Neuronal stem cell (in vitro differentiated cells): ENCODE data around the gene HMCN1.
A peak's percentile ranks its signal among the peaks of the same experiment; 100 is the strongest.

Source experiments
- DNase-seq: peaks from one replicate; pipeline ENCODE4 v3.0.0-alpha.2; 2013; ENCODE audit warnings: low spot score
- H2AFZ ChIP-seq: one replicate; pipeline ENCODE4 v1.6.1; 2013; ENCODE audit warnings: mild to moderate bottlenecking, low read length, inconsistent platforms
- H2AK5ac ChIP-seq: 2 replicates; pipeline ENCODE4 v1.6.1; 2013; ENCODE audit warnings: low read depth, mild to moderate bottlenecking, inconsistent platforms, low read length, moderate library complexity, mixed read lengths
- H2BK120ac ChIP-seq: 2 replicates; pipeline ENCODE4 v1.6.1; 2013; ENCODE audit warnings: low read depth, mild to moderate bottlenecking, inconsistent platforms, low read length, moderate library complexity, mixed read lengths
- H2BK12ac ChIP-seq: one replicate; pipeline ENCODE4 v1.6.1; 2013; ENCODE audit warnings: low read length, inconsistent platforms
- H2BK15ac ChIP-seq: 2 replicates; pipeline ENCODE4 v1.6.1; 2013; ENCODE audit warnings: mild to moderate bottlenecking, low read length, inconsistent platforms, mixed read lengths
- H2BK5ac ChIP-seq: one replicate; pipeline ENCODE4 v1.6.1; 2013; ENCODE audit warnings: inconsistent platforms, mild to moderate bottlenecking, low read length, moderate library complexity
- H3K14ac ChIP-seq: one replicate; pipeline ENCODE4 v1.6.1; 2013; ENCODE audit warnings: low read length, inconsistent platforms
- H3K18ac ChIP-seq: 2 replicates; pipeline ENCODE4 v1.6.1; 2013; ENCODE audit warnings: low read length, inconsistent platforms
- H3K23ac ChIP-seq: 2 replicates; pipeline ENCODE4 v1.6.1; 2013; ENCODE audit warnings: low read depth, mild to moderate bottlenecking, mixed read lengths, low read length, inconsistent platforms; ENCODE audit not compliant: poor library complexity
- H3K27ac ChIP-seq: replicated peaks from 3 replicates; pipeline ENCODE4 v1.5.1; 2013; ENCODE audit warnings: low read length, inconsistent platforms
- H3K27me3 ChIP-seq, 3 experiments: 2 replicates each; pipeline ENCODE4 v1.6.1; 2013; ENCODE audit warnings: low read length in 3 of 3, mild to moderate bottlenecking in 2 of 3, inconsistent platforms in 1 of 3, low read depth in 1 of 3, mixed read lengths in 1 of 3, moderate library complexity in 1 of 3; ENCODE audit not compliant: control insufficient read depth in 3 of 3, insufficient read depth in 3 of 3
- H3K36me3 ChIP-seq, 2 donors: replicated peaks in 1 of 2; 2 replicates each; pipeline ENCODE4 v1.6.1; 2013; ENCODE audit warnings: low read length in 2 of 2; ENCODE audit not compliant: control insufficient read depth in 2 of 2, insufficient read depth in 2 of 2
- H3K4ac ChIP-seq: 2 replicates; pipeline ENCODE4 v1.6.1; 2013; ENCODE audit warnings: inconsistent platforms, mild to moderate bottlenecking, low read length, moderate library complexity
- H3K4me1 ChIP-seq, 2 donors: 1 replicate in 1 of 2; 2 replicates in 1 of 2; pipeline ENCODE4 v1.6.1; 2013; ENCODE audit warnings: low read length in 2 of 2, low read depth in 1 of 2; ENCODE audit not compliant: control insufficient read depth in 2 of 2, insufficient read depth in 1 of 2
- H3K4me2 ChIP-seq: one replicate; pipeline ENCODE4 v1.6.1; 2013; ENCODE audit warnings: mild to moderate bottlenecking, low read length, inconsistent platforms; ENCODE audit not compliant: insufficient read depth, poor library complexity, severe bottlenecking
- H3K4me3 ChIP-seq, 2 donors: 2 replicates each; pipeline ENCODE4 v1.5.1; 2013; ENCODE audit warnings: low read length in 2 of 2, mild to moderate bottlenecking in 2 of 2, inconsistent platforms in 1 of 2, moderate library complexity in 1 of 2
- H3K79me1 ChIP-seq: one replicate; pipeline ENCODE4 v1.6.1; 2013; ENCODE audit warnings: low read depth, mild to moderate bottlenecking, inconsistent platforms, low read length, moderate library complexity
- H3K9ac ChIP-seq: one replicate; pipeline ENCODE4 v1.6.1; 2013; ENCODE audit warnings: mild to moderate bottlenecking, low read depth, low read length, inconsistent platforms; ENCODE audit not compliant: poor library complexity
- H3K9me3 ChIP-seq, 2 donors: replicated peaks in 1 of 2; 2 replicates each; pipeline versions ENCODE3 to v1.6.1; 2013; ENCODE audit warnings: low read length in 2 of 2, mild to moderate bottlenecking in 2 of 2, inconsistent platforms in 1 of 2, low read depth in 1 of 2, mixed read lengths in 1 of 2, moderate library complexity in 1 of 2; ENCODE audit not compliant: control insufficient read depth in 2 of 2, insufficient read depth in 1 of 2
- H4K8ac ChIP-seq: one replicate; pipeline ENCODE4 v1.6.1; 2013; ENCODE audit warnings: low read depth, mild to moderate bottlenecking, inconsistent platforms, low read length, moderate library complexity
- H4K91ac ChIP-seq: one replicate; pipeline ENCODE4 v1.6.1; 2013; ENCODE audit warnings: low read length, low read depth, mild to moderate bottlenecking, inconsistent platforms; ENCODE audit not compliant: poor library complexity
- WGBS, 2 donors: extraction: QIAGEN DNeasy Blood & Tissue Kit; methylation state at CpG; one replicate each; pipeline ENCODE4 v1.1.7; 2013; ENCODE audit warnings: missing lambda C conversion rate in 2 of 2, mixed read lengths in 1 of 2; ENCODE audit not compliant: insufficient read length in 2 of 2, insufficient replicate concordance in 1 of 2; ENCODE audit errors: extremely low coverage in 2 of 2; 5-methylcytosine and 5-hydroxymethylcytosine counted together

HMCN1 gene

DNA sequence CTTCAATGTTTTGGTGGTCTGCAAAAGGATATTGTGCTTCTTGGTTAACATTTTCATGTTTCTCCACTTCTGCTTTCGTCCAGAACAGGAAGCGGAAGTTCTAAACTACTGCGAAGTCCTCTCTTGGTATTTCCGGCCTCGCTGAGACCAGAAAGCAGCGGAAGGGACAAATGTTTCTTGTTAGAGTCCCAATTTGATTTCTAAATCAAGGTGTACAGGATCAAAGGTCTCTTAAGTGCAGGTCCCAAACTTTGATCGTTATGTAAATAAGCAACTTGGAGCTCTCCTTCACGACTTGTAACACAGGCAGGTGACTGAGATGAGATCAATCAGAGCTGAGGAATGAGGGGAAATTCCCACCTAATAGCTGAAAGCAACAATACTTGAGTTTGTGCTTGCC is 40.1 kb upstream of the HMCN1 start:
- WGBS, 2 donors = no CpG with 5 or more reads among the region's 8 CpGs
- Histone ChIP-seq H4K8ac (no peak overlapping the region), H2BK12ac (no peak overlapping the region), H2AFZ (no peak overlapping the region), H2AK5ac (no peak overlapping the region), H2BK5ac (no peak overlapping the region), H3K27ac (no peak overlapping the region), H3K9ac (no peak overlapping the region), H2BK120ac (no peak overlapping the region), H3K4ac (no peak overlapping the region), H3K4me1 (no peaks in the 10 kb centered on the region), H3K4me3 (no peak overlapping the region), H3K9me3 (no peaks in the 10 kb centered on the region), H3K18ac (no peak overlapping the region), H3K36me3 (no peaks in the 10 kb centered on the region), H3K27me3 (no peaks in the 10 kb centered on the region), H3K4me2 (no peak overlapping the region), H2BK15ac (no peak overlapping the region), H3K79me1 (no peaks in the 10 kb centered on the region), H3K14ac (no peak overlapping the region), H3K23ac (no peak overlapping the region), H4K91ac (no peak overlapping the region)
- DNase-seq = no peak

DNA sequence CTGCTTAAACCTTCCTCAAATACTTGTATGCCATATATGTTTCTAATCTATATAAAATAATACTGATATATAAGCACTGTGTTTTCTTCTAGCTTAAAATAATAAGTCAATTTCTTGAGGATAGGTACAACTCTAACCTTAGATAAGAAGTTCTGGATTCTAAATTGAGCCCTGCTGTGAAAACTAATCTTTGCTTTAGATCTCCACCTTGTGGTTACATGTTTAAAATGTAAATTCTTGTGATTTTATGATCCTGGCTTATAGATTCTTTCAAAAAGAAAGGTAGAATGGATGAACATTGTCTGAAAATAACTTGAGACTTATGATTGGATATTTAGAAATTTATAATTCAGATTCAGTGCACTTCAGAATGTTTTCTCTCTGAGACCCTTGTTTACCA is 38.9 kb upstream of the HMCN1 start:
- no peak for DNase-seq
- Histone ChIP-seq H2BK15ac (no peak overlapping the region), H3K9me3 (no peaks in the 10 kb centered on the region), H2BK5ac (no peak overlapping the region), H3K4ac (no peak overlapping the region), H3K18ac (no peak overlapping the region), H4K8ac (no peak overlapping the region), H3K36me3 (no peaks in the 10 kb centered on the region), H3K79me1 (no peaks in the 10 kb centered on the region), H3K14ac (no peak overlapping the region), H3K4me3 (no peak overlapping the region), H3K27ac (no peak overlapping the region), H3K27me3 (no peaks in the 10 kb centered on the region), H3K4me1 (no peaks in the 10 kb centered on the region), H3K9ac (no peak overlapping the region), H4K91ac (no peak overlapping the region), H2AK5ac (no peak overlapping the region), H2BK12ac (no peak overlapping the region), H2BK120ac (no peak overlapping the region), H3K4me2 (no peak overlapping the region), H3K23ac (no peak overlapping the region), H2AFZ (no peak overlapping the region)

DNA sequence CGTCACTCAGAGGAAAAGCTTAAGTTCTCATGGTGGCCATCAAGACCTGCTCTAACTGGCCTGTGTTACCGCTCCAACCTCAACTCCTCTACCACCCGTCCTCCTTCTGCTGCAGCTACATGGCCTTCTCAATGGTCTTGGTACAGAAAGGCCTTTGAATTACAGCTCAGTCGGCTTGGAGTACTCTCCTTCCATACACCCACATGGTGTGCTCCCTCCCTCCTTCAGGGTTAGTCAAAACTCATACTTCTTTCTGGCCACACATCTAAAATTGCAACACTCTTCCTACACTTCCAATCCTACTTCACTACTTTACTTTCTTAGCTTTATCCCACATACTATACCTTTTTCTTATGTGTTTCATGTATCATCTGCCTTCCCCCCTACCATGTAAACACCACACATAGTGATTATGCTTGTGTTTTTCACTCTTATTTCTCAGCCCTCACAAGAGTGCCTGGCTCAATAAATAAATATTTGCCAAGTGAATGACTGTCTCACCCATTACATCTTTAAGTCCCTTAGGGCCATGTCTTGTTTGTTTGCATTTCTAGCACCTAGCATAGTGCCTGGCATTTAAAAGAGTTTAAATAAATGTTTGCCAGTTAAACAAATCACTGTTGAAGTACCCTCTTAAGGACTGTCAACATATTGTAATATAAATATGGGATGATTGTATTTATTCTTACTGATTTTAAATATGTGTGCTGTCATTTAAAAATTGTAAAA is 37.6 kb upstream of the HMCN1 start:
- Histone ChIP-seq H3K9ac (no peak overlapping the region), H3K27me3 (no peaks in the 10 kb centered on the region), H4K8ac (no peak overlapping the region), H2BK120ac (no peak overlapping the region), H3K18ac (no peak overlapping the region), H3K4me2 (no peak overlapping the region), H2BK15ac (no peak overlapping the region), H4K91ac (no peak overlapping the region), H3K36me3 (no peaks in the 10 kb centered on the region), H2BK5ac (no peak overlapping the region), H3K27ac (no peak overlapping the region), H2AFZ (no peak overlapping the region), H2AK5ac (no peak overlapping the region), H3K9me3 (no peaks in the 10 kb centered on the region), H3K4me3 (peak overlapping the region in 1 of 2 donors; percentile 10), H3K14ac (no peak overlapping the region), H3K4ac (no peak overlapping the region), H2BK12ac (no peak overlapping the region), H3K23ac (no peak overlapping the region), H3K4me1 (no peaks in the 10 kb centered on the region), H3K79me1 (no peaks in the 10 kb centered on the region)
- DNase-seq = no peak
- no CpG with 5 or more reads among the region's 4 CpGs for WGBS, 2 donors

GRCh38 chr1:185699874-185700273 is 34.3 kb upstream of the HMCN1 start:
- H2AK5ac ChIP-seq = no peak overlapping the region
- H4K8ac ChIP-seq = no peak overlapping the region
- no peak overlapping the region for H3K4me2 ChIP-seq
- no peak overlapping the region for H3K4ac ChIP-seq
- no peak overlapping the region for H2BK12ac ChIP-seq
- H3K79me1 ChIP-seq = no peaks in the 10 kb centered on the region
- H3K27me3 ChIP-seq = no peaks in the 10 kb centered on the region
- H3K9me3 ChIP-seq = no peaks in the 10 kb centered on the region
- H3K23ac ChIP-seq = no peak overlapping the region
- no peak overlapping the region for H3K9ac ChIP-seq
- no peaks in the 10 kb centered on the region for H3K36me3 ChIP-seq
- H2BK120ac ChIP-seq = no peak overlapping the region
- H3K27ac ChIP-seq = no peak overlapping the region
- H3K18ac ChIP-seq = no peak overlapping the region
- DNase-seq = no peak
- no peak overlapping the region for H3K14ac ChIP-seq
- H3K4me1 ChIP-seq = no peaks in the 10 kb centered on the region
- no peak overlapping the region for H3K4me3 ChIP-seq
- no peak overlapping the region for H2AFZ ChIP-seq
- H4K91ac ChIP-seq = no peak overlapping the region
- WGBS, 2 donors = no CpG with 5 or more reads among the region's 4 CpGs
- H2BK5ac ChIP-seq = no peak overlapping the region
- H2BK15ac ChIP-seq = no peak overlapping the region
